ENCODE measurements around the gene E2F2.

Gene E2F2

GRCh38 chr1:23462766-23463165 is 68.3 kb downstream of the E2F2 start:
- no peak for TF ChIP-seq CTCF (IDR thresholded peaks at IDR 0.05; ENCODE audit: insufficient read depth, low read depth, low read length, missing control alignments)
- DNase-seq (ENCODE audit: low read depth): no peak
- H3K4me3 ChIP-seq (ENCODE audit: low read depth, low read length): no peak overlapping the region

- no peak for DNase-seq (ENCODE audit: low read depth)
- H3K4me3 ChIP-seq (ENCODE audit: low read depth, low read length): no peak overlapping the region
- TF ChIP-seq CTCF (IDR thresholded peaks at IDR 0.05; ENCODE audit: insufficient read depth, low read depth, low read length, missing control alignments): no peak
These were observed 70.0 kb downstream of the E2F2 start for GRCh38 chr1:23461050-23461449.

GRCh38 chr1:23460519-23460918 is 70.5 kb downstream of the E2F2 start:
- no peak for DNase-seq (ENCODE audit: low read depth)
- H3K4me3 ChIP-seq (ENCODE audit: low read depth, low read length): no peak overlapping the region
- no peak for TF ChIP-seq CTCF (IDR thresholded peaks at IDR 0.05; ENCODE audit: insufficient read depth, low read depth, low read length, missing control alignments)

GRCh38 chr1:23459338-23459757 is 71.7 kb downstream of the E2F2 start:
- H3K4me3 ChIP-seq (ENCODE audit: low read depth, low read length): no peak overlapping the region
- no peak for DNase-seq (ENCODE audit: low read depth)
- TF ChIP-seq CTCF (IDR thresholded peaks at IDR 0.05; ENCODE audit: insufficient read depth, low read depth, low read length, missing control alignments): no peak

All from GM12865 (cell line).